HepG2 (cell line): ENCODE data around the gene PRDX2. TPM values are rescaled to one million over a fixed set of nuclear protein-coding genes. Genes with fewer than 3 reads are reported as not detected.

Source experiments
- CBX1 ChIP-seq: IDR thresholded peaks from one replicate; pipeline ENCODE4 v1.6.1; 2016; ENCODE audit warnings: antibody characterized with exemption, low read depth
- KDM6A ChIP-seq: IDR thresholded peaks from 2 replicates; pipeline ENCODE4 v1.6.1; 2016; ENCODE audit warnings: low read depth
- MYC ChIP-seq: sonication (generic); formaldehyde crosslinking; IDR thresholded peaks from 2 replicates; pipeline ENCODE4 v1.9.0; 2021; ENCODE audit warnings: missing genetic modification reagents, borderline replicate concordance
- NKX3-1 ChIP-seq: sonication (generic); formaldehyde crosslinking; IDR thresholded peaks from 2 replicates; pipeline ENCODE4 v1.5.0; 2020; ENCODE audit warnings: missing genetic modification reagents
- RBM22 ChIP-seq: fragments of 200-400 bp; formaldehyde crosslinking; optimal IDR thresholded peaks from 2 replicates; pipeline ENCODE3; 2017; ENCODE audit warnings: mild to moderate bottlenecking, low read length, moderate library complexity
- RFXAP ChIP-seq: sonication (generic); formaldehyde crosslinking; IDR thresholded peaks from 2 replicates; pipeline ENCODE4 v1.4.0; 2020; ENCODE audit warnings: missing genetic modification reagents, borderline replicate concordance
- SAFB2 ChIP-seq: sonication (generic); formaldehyde crosslinking; IDR thresholded peaks from 2 replicates; pipeline ENCODE4 v1.5.1; 2020; ENCODE audit warnings: missing genetic modification reagents, low read depth, mild to moderate bottlenecking, borderline replicate concordance
- TBX3 ChIP-seq: fragments of 450-650 bp; IDR thresholded peaks from 2 replicates; pipeline ENCODE4 v1.6.1; 2017; ENCODE audit warnings: antibody characterized with exemption, mild to moderate bottlenecking, inconsistent platforms, borderline replicate concordance
- ZNF331 ChIP-seq: sonication (generic); formaldehyde crosslinking; IDR thresholded peaks from 2 replicates; pipeline ENCODE4 v1.4.0; 2020; ENCODE audit warnings: missing genetic modification reagents
- ZNF446 ChIP-seq: sonication (generic); formaldehyde crosslinking; IDR thresholded peaks from 2 replicates; pipeline ENCODE4 v1.5.0; 2020; ENCODE audit warnings: mild to moderate bottlenecking, missing genetic modification reagents
- ZNF556 ChIP-seq: sonication (generic); formaldehyde crosslinking; IDR thresholded peaks from 2 replicates; pipeline ENCODE4 v1.4.0; 2020; ENCODE audit warnings: mild to moderate bottlenecking, missing genetic modification reagents, borderline replicate concordance
- polyA plus RNA-seq, 8 experiments: library from polyadenylated mRNA; depleted of rRNA in 3 of 8; stranded (reverse) in 7 of 8; unstranded in 1 of 8; fragments of >200 nt; fragmentation: Illumina TruSeq in 4 of 8; extraction: Trizol in 4 of 8; gene quantifications; 2 replicates each; pipeline versions ENCODE4 v1.2.1 to v1.2.3, GENCODE V29; 2011 to 2016; ENCODE audit warnings: low read depth in 4 of 8, missing spikeins in 1 of 8, mixed read lengths in 1 of 8; ENCODE audit not compliant: insufficient read depth in 1 of 8
- total RNA-seq, 5 experiments: library from RNA; depleted of rRNA; stranded (reverse); fragments of >200 nt; fragmentation: Illumina TruSeq; extraction: Trizol; gene quantifications; 2 replicates each; pipeline ENCODE4 v1.2.3, GENCODE V29; 2016; ENCODE audit warnings: low read depth in 1 of 5
- TF ChIP-seq, protein P1 (sequence below): sonication (generic); formaldehyde crosslinking; IDR thresholded peaks from 2 replicates; pipeline ENCODE4 v1.8.1; 2022; ENCODE audit warnings: low read depth, mild to moderate bottlenecking, missing genetic modification reagents
- TF ChIP-seq, protein P2 (sequence below): IDR thresholded peaks from 2 replicates; pipeline ENCODE4 v1.6.1; 2016; ENCODE audit warnings: mild to moderate bottlenecking, missing biosample characterization, missing genetic modification reagents
- TF ChIP-seq, protein P3 (sequence below): sonication (generic); formaldehyde crosslinking; IDR thresholded peaks from 2 replicates; pipeline ENCODE4 v1.5.1; 2020; ENCODE audit warnings: missing genetic modification reagents, mild to moderate bottlenecking, borderline replicate concordance
- TF ChIP-seq, protein P4 (sequence below): sonication (generic); formaldehyde crosslinking; IDR thresholded peaks from 2 replicates; pipeline ENCODE4 v1.5.1; 2020; ENCODE audit warnings: missing genetic modification reagents, mild to moderate bottlenecking, borderline replicate concordance
- TF ChIP-seq, protein P5 (sequence below), 2 experiments: sonication (generic) in 1 of 2; formaldehyde crosslinking in 1 of 2; IDR thresholded peaks; 2 replicates each; pipeline versions ENCODE4 v1.4.0 to v1.6.1; 2018 to 2020; ENCODE audit warnings: missing genetic modification reagents in 2 of 2, borderline replicate concordance in 1 of 2, low read depth in 1 of 2, mild to moderate bottlenecking in 1 of 2, missing biosample characterization in 1 of 2
- TF ChIP-seq, protein P6 (sequence below): sonication (generic); formaldehyde crosslinking; IDR thresholded peaks from 2 replicates; pipeline ENCODE4 v1.4.0; 2020; ENCODE audit warnings: mild to moderate bottlenecking, missing genetic modification reagents

Gene PRDX2
- total and polyA plus RNA-seq, 2 of the 13 experiments (the other 11 are each of a cell fraction or from before 2014, with no cell fraction given) = 218 to 381 TPM

DNA sequence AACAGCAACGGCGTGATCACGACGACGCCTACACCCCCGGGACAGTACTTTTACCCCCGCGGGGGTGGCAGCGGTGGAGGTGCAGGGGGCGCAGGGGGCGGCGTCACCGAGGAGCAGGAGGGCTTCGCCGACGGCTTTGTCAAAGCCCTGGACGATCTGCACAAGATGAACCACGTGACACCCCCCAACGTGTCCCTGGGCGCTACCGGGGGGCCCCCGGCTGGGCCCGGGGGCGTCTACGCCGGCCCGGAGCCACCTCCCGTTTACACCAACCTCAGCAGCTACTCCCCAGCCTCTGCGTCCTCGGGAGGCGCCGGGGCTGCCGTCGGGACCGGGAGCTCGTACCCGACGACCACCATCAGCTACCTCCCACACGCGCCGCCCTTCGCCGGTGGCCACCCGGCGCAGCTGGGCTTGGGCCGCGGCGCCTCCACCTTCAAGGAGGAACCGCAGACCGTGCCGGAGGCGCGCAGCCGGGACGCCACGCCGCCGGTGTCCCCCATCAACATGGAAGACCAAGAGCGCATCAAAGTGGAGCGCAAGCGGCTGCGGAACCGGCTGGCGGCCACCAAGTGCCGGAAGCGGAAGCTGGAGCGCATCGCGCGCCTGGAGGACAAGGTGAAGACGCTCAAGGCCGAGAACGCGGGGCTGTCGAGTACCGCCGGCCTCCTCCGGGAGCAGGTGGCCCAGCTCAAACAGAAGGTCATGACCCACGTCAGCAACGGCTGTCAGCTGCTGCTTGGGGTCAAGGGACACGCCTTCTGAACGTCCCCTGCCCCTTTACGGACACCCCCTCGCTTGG, 9.3 kb downstream of the PRDX2 start (continued):
- TF ChIP-seq, protein P1, sequence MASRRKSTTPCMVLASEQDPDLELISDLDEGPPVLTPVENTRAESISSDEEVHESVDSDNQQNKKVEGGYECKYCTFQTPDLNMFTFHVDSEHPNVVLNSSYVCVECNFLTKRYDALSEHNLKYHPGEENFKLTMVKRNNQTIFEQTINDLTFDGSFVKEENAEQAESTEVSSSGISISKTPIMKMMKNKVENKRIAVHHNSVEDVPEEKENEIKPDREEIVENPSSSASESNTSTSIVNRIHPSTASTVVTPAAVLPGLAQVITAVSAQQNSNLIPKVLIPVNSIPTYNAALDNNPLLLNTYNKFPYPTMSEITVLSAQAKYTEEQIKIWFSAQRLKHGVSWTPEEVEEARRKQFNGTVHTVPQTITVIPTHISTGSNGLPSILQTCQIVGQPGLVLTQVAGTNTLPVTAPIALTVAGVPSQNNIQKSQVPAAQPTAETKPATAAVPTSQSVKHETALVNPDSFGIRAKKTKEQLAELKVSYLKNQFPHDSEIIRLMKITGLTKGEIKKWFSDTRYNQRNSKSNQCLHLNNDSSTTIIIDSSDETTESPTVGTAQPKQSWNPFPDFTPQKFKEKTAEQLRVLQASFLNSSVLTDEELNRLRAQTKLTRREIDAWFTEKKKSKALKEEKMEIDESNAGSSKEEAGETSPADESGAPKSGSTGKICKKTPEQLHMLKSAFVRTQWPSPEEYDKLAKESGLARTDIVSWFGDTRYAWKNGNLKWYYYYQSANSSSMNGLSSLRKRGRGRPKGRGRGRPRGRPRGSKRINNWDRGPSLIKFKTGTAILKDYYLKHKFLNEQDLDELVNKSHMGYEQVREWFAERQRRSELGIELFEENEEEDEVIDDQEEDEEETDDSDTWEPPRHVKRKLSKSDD (CRISPR knock-in tag) = peak; percentile 48; the same call in 1 of the 2 replicates
- no peak for TF ChIP-seq CBX1
- TF ChIP-seq, protein P2, sequence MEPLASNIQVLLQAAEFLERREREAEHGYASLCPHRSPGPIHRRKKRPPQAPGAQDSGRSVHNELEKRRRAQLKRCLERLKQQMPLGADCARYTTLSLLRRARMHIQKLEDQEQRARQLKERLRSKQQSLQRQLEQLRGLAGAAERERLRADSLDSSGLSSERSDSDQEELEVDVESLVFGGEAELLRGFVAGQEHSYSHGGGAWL (CRISPR knock-in tag) = peak; percentile 54; the same call in 1 of the 2 replicates
- no peak for TF ChIP-seq ZNF556 (CRISPR knock-in tag)
- TF ChIP-seq ZNF446 (CRISPR knock-in tag) = peak; percentile 85
- TF ChIP-seq, protein P3, sequence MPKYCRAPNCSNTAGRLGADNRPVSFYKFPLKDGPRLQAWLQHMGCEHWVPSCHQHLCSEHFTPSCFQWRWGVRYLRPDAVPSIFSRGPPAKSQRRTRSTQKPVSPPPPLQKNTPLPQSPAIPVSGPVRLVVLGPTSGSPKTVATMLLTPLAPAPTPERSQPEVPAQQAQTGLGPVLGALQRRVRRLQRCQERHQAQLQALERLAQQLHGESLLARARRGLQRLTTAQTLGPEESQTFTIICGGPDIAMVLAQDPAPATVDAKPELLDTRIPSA (CRISPR knock-in tag) = no peak
- TF ChIP-seq TBX3 = no peak
- peak; percentile 85 for TF ChIP-seq MYC (CRISPR knock-in tag)
- TF ChIP-seq, protein P4, sequence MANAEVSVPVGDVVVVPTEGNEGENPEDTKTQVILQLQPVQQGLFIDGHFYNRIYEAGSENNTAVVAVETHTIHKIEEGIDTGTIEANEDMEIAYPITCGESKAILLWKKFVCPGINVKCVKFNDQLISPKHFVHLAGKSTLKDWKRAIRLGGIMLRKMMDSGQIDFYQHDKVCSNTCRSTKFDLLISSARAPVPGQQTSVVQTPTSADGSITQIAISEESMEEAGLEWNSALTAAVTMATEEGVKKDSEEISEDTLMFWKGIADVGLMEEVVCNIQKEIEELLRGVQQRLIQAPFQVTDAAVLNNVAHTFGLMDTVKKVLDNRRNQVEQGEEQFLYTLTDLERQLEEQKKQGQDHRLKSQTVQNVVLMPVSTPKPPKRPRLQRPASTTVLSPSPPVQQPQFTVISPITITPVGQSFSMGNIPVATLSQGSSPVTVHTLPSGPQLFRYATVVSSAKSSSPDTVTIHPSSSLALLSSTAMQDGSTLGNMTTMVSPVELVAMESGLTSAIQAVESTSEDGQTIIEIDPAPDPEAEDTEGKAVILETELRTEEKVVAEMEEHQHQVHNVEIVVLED (CRISPR knock-in tag) = peak; percentile 19; the same call in 1 of the 2 replicates
- TF ChIP-seq KDM6A = no peak
- TF ChIP-seq, protein P5, sequence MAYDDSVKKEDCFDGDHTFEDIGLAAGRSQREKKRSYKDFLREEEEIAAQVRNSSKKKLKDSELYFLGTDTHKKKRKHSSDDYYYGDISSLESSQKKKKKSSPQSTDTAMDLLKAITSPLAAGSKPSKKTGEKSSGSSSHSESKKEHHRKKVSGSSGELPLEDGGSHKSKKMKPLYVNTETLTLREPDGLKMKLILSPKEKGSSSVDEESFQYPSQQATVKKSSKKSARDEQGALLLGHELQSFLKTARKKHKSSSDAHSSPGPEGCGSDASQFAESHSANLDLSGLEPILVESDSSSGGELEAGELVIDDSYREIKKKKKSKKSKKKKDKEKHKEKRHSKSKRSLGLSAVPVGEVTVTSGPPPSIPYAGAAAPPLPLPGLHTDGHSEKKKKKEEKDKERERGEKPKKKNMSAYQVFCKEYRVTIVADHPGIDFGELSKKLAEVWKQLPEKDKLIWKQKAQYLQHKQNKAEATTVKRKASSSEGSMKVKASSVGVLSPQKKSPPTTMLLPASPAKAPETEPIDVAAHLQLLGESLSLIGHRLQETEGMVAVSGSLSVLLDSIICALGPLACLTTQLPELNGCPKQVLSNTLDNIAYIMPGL (CRISPR knock-in tag; IDR thresholded peaks at IDR 0.05; ENCODE audit: borderline replicate concordance in 1 of 2, low read depth in 1 of 2) = peak in 1 of 2 experiments; percentile 51; a peak in 2 of 4 replicates
- TF ChIP-seq RFXAP (CRISPR knock-in tag) = peak; percentile 14; the same call in 1 of the 2 replicates
- peak; percentile 61; the same call in 1 of the 2 replicates for TF ChIP-seq NKX3-1 (CRISPR knock-in tag)
- TF ChIP-seq RBM22 = no peak
- TF ChIP-seq ZNF331 (CRISPR knock-in tag) = 0 out of 2 replicates have a peak, but pooled peaks have one; percentile 9
- peak; percentile 37; the same call in 1 of the 2 replicates for TF ChIP-seq SAFB2
- TF ChIP-seq, protein P6, sequence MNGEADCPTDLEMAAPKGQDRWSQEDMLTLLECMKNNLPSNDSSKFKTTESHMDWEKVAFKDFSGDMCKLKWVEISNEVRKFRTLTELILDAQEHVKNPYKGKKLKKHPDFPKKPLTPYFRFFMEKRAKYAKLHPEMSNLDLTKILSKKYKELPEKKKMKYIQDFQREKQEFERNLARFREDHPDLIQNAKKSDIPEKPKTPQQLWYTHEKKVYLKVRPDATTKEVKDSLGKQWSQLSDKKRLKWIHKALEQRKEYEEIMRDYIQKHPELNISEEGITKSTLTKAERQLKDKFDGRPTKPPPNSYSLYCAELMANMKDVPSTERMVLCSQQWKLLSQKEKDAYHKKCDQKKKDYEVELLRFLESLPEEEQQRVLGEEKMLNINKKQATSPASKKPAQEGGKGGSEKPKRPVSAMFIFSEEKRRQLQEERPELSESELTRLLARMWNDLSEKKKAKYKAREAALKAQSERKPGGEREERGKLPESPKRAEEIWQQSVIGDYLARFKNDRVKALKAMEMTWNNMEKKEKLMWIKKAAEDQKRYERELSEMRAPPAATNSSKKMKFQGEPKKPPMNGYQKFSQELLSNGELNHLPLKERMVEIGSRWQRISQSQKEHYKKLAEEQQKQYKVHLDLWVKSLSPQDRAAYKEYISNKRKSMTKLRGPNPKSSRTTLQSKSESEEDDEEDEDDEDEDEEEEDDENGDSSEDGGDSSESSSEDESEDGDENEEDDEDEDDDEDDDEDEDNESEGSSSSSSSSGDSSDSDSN (CRISPR knock-in tag) = peak; percentile 35; the same call in 1 of the 2 replicates
